ENCODE results near the gene KDSR.

DNA sequence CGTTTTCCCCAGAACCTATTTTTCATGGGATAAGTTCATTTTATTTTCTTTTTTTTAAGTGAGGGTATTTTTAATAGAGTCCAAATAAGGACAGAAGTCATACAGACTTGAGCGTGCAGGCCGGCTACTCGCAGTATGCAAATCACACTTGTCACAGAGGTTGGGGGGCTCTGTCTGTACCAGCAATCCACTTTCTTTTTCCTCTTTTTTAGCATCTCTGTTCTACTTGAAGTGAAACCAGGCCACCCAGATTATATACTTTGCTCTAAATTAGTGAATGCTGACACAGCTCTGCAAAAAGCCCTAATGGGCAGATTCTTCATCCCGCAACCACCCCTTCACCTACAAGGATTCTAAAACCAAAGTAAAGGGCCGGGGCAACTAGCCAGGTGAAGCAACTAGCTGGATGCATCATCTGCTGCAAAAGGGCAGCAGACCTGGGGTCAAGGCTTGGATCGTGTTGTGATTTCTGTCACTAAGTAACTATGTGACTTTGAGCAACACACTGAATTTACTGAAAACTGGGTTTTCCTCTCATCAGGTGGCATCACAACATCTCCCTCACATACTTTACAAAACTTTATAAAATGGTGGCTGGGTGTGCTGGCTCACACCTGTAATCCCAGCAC lies 18.4 kb downstream of the KDSR start:
- no peak for TF ChIP-seq POLR2AphosphoS5 (IDR thresholded peaks at IDR 0.05)
- TF ChIP-seq, protein P1, sequence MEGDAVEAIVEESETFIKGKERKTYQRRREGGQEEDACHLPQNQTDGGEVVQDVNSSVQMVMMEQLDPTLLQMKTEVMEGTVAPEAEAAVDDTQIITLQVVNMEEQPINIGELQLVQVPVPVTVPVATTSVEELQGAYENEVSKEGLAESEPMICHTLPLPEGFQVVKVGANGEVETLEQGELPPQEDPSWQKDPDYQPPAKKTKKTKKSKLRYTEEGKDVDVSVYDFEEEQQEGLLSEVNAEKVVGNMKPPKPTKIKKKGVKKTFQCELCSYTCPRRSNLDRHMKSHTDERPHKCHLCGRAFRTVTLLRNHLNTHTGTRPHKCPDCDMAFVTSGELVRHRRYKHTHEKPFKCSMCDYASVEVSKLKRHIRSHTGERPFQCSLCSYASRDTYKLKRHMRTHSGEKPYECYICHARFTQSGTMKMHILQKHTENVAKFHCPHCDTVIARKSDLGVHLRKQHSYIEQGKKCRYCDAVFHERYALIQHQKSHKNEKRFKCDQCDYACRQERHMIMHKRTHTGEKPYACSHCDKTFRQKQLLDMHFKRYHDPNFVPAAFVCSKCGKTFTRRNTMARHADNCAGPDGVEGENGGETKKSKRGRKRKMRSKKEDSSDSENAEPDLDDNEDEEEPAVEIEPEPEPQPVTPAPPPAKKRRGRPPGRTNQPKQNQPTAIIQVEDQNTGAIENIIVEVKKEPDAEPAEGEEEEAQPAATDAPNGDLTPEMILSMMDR (IDR thresholded peaks at IDR 0.05 in 8 of 11, conservative IDR thresholded peaks at IDR 0.05 in 3 of 11) = no peak
